ENCODE data around the gene GTF2A1L.
"Not testable (repeated sequence)": the region's sequence is repeated elsewhere in the genome, so short reads cannot be mapped to it uniquely, and the experiment has no call there.

GTF2A1L gene

GRCh38 chr2:48614581-48614980 is 3.1 kb upstream of the GTF2A1L start:
- not testable (repeated sequence) for DNase-seq

- no peak for DNase-seq
Measured at GRCh38 chr2:48619526-48619925, 1.9 kb downstream of the GTF2A1L start.

GRCh38 chr2:48620604-48621003 is 2.9 kb downstream of the GTF2A1L start:
- no peak for DNase-seq

- not testable (repeated sequence) for DNase-seq
Measured at GRCh38 chr2:48622691-48623090, 5.0 kb downstream of the GTF2A1L start.

- no peak for DNase-seq
Measured at GRCh38 chr2:48624696-48625095, 7.0 kb downstream of the GTF2A1L start.

- DNase-seq = no peak
Measured at GRCh38 chr2:48626047-48626446, 8.4 kb downstream of the GTF2A1L start.

- no peak for DNase-seq
Measured at GRCh38 chr2:48633143-48633542, 15.5 kb downstream of the GTF2A1L start.

GRCh38 chr2:48635786-48636185 is 18.1 kb downstream of the GTF2A1L start:
- DNase-seq = no peak

GRCh38 chr2:48638261-48638660 is 20.6 kb downstream of the GTF2A1L start:
- DNase-seq = no peak

GRCh38 chr2:48651158-48651790 is 33.6 kb downstream of the GTF2A1L start:
- no peak for DNase-seq

GRCh38 chr2:48668992-48669391 is 51.3 kb downstream of the GTF2A1L start:
- no peak for DNase-seq

- DNase-seq = no peak
Measured at GRCh38 chr2:48673581-48673980, 55.9 kb downstream of the GTF2A1L start.

- DNase-seq = no peak
Measured at GRCh38 chr2:48674933-48675332, 57.3 kb downstream of the GTF2A1L start.

GRCh38 chr2:48677450-48677849 is 59.8 kb downstream of the GTF2A1L start:
- no peak for DNase-seq

- DNase-seq = no peak
Measured at GRCh38 chr2:48685126-48685525, 67.5 kb downstream of the GTF2A1L start.

- no peak for DNase-seq
Measured at GRCh38 chr2:48691935-48692691, 74.5 kb downstream of the GTF2A1L start.

- no peak for DNase-seq
Measured at GRCh38 chr2:48693066-48693465, 75.4 kb downstream of the GTF2A1L start.

GRCh38 chr2:48693645-48694044 is 76.0 kb downstream of the GTF2A1L start:
- no peak for DNase-seq

GRCh38 chr2:48694149-48694548 is 76.5 kb downstream of the GTF2A1L start:
- DNase-seq = no peak

GRCh38 chr2:48695991-48696390 is 78.3 kb downstream of the GTF2A1L start:
- no peak for DNase-seq

GRCh38 chr2:48696881-48697280 is 79.2 kb downstream of the GTF2A1L start:
- DNase-seq = no peak

GRCh38 chr2:48699348-48699930 is 81.8 kb downstream of the GTF2A1L start:
- DNase-seq = no peak

- not testable (repeated sequence) for DNase-seq
Measured at GRCh38 chr2:48703621-48704020, 86.0 kb downstream of the GTF2A1L start.

GRCh38 chr2:48707466-48707865 is 89.8 kb downstream of the GTF2A1L start:
- DNase-seq = no peak
